Measurements from ENCODE around the gene ART5. TPM values are rescaled to one million over a fixed set of nuclear protein-coding genes. Genes with fewer than 3 reads are reported as not detected.
A peak's percentile ranks its signal among the peaks of the same experiment; 100 is the strongest.

The ART5 gene
- total RNA-seq, 2 experiments from 2014 or later: not detected

- no peaks in the 10 kb centered on the region for H3K36me3 Mint-ChIP-seq (ENCODE audit: low read depth)
Measured at GRCh38 chr11:3638513-3638912, 3.3 kb downstream of the ART5 start.

GRCh38 chr11:3637201-3637600 is 4.6 kb downstream of the ART5 start:
- no peaks in the 10 kb centered on the region for H3K36me3 Mint-ChIP-seq (ENCODE audit: low read depth)
- no peak overlapping the region for H3K27ac Mint-ChIP-seq
- POLR2A ChIA-PET: no interaction called here
- Histone ChIP-seq H3K4me3 (ENCODE audit: low read length) (no peak overlapping the region), H3K36me3 (ENCODE audit: insufficient read depth, low read length) (no peaks in the 10 kb centered on the region), H3K9me3 (ENCODE audit: control insufficient read depth in 1 of 2, insufficient read depth in 1 of 2, low read length in 2 of 2) (peaks cover 0 to 9% of the 10 kb centered on the region in 2 experiments), H3K27ac (ENCODE audit: low read depth in 1 of 2, low read length in 2 of 2) (no peak overlapping the region), H3K27me3 (ENCODE audit: control insufficient read depth in 1 of 2, insufficient read depth in 2 of 2, low read length in 2 of 2) (peaks cover 2 to 4% of the 10 kb centered on the region in 2 experiments), H3K4me1 (ENCODE audit: insufficient read depth, low read length) (peaks cover 7% of the 10 kb centered on the region)
- TF ChIP-seq, protein P1, sequence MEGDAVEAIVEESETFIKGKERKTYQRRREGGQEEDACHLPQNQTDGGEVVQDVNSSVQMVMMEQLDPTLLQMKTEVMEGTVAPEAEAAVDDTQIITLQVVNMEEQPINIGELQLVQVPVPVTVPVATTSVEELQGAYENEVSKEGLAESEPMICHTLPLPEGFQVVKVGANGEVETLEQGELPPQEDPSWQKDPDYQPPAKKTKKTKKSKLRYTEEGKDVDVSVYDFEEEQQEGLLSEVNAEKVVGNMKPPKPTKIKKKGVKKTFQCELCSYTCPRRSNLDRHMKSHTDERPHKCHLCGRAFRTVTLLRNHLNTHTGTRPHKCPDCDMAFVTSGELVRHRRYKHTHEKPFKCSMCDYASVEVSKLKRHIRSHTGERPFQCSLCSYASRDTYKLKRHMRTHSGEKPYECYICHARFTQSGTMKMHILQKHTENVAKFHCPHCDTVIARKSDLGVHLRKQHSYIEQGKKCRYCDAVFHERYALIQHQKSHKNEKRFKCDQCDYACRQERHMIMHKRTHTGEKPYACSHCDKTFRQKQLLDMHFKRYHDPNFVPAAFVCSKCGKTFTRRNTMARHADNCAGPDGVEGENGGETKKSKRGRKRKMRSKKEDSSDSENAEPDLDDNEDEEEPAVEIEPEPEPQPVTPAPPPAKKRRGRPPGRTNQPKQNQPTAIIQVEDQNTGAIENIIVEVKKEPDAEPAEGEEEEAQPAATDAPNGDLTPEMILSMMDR (IDR thresholded peaks at IDR 0.05): no peak
- no peaks in the 10 kb centered on the region for H3K9me3 Mint-ChIP-seq
- H3K4me1 Mint-ChIP-seq (ENCODE audit: low read depth): no peaks in the 10 kb centered on the region
- H3K27me3 Mint-ChIP-seq: peaks cover 5% of the 10 kb centered on the region
- CTCF ChIA-PET: no interaction called here
- H3K4me3 Mint-ChIP-seq: no peak overlapping the region
- no peak for DNase-seq
- ATAC-seq (ENCODE audit: poor library complexity): no peak
- intact Hi-C loops (cut with DNase I, micrococcal nuclease): no loop called here

More at GRCh38 chr11:3638513-3638912, 3.3 kb downstream of the ART5 start:
- Histone ChIP-seq H3K9me3 (ENCODE audit: control insufficient read depth in 1 of 2, insufficient read depth in 1 of 2, low read length in 2 of 2) (peaks cover 0 to 10% of the 10 kb centered on the region in 2 experiments), H3K36me3 (ENCODE audit: insufficient read depth, low read length) (no peaks in the 10 kb centered on the region), H3K4me1 (ENCODE audit: insufficient read depth, low read length) (peaks cover 17% of the 10 kb centered on the region), H3K27ac (ENCODE audit: low read depth in 1 of 2, low read length in 2 of 2) (no peak overlapping the region), H3K4me3 (ENCODE audit: low read length) (no peak overlapping the region), H3K27me3 (ENCODE audit: control insufficient read depth in 1 of 2, insufficient read depth in 2 of 2, low read length in 2 of 2) (peaks cover 4 to 16% of the 10 kb centered on the region in 2 experiments)
- Mint-ChIP-seq H3K27me3 (peaks cover 15% of the 10 kb centered on the region), H3K9me3 (no peaks in the 10 kb centered on the region), H3K4me1 (ENCODE audit: low read depth) (peaks cover 5% of the 10 kb centered on the region), H3K27ac (no peak overlapping the region), H3K4me3 (no peak overlapping the region)
- TF ChIP-seq, protein P1 (IDR thresholded peaks at IDR 0.05): no peak
- DNase-seq (no peak), ATAC-seq (ENCODE audit: poor library complexity) (no peak)
- ChIA-PET POLR2A (no interaction called here), CTCF (no interaction called here)
- intact Hi-C loops (cut with DNase I, micrococcal nuclease): no loop called here

GRCh38 chr11:3635641-3636375 is 6.0 kb downstream of the ART5 start:
- no peak overlapping the region for H3K27ac Mint-ChIP-seq
- no peaks in the 10 kb centered on the region for H3K27me3 ChIP-seq (ENCODE audit: control insufficient read depth in 1 of 2, insufficient read depth in 2 of 2, low read length in 2 of 2)
- TF ChIP-seq, protein P1 (IDR thresholded peaks at IDR 0.05): no peak
- no peaks in the 10 kb centered on the region for H3K4me1 Mint-ChIP-seq (ENCODE audit: low read depth)
- no peaks in the 10 kb centered on the region for H3K27me3 Mint-ChIP-seq
- H3K9me3 Mint-ChIP-seq: no peaks in the 10 kb centered on the region
- no peak overlapping the region for H3K27ac ChIP-seq (ENCODE audit: low read depth in 1 of 2, low read length in 2 of 2)
- H3K9me3 ChIP-seq (ENCODE audit: control insufficient read depth in 1 of 2, insufficient read depth in 1 of 2, low read length in 2 of 2): no peaks in the 10 kb centered on the region
- no peak overlapping the region for H3K4me3 Mint-ChIP-seq
- H3K4me1 ChIP-seq (ENCODE audit: insufficient read depth, low read length): no peaks in the 10 kb centered on the region
- no peak overlapping the region for H3K4me3 ChIP-seq (ENCODE audit: low read length)
- DNase-seq (peak in 1 of 14 experiments; percentile 7), ATAC-seq (ENCODE audit: poor library complexity) (no peak)
- intact Hi-C loops (cut with DNase I, micrococcal nuclease): no loop called here
- ChIA-PET POLR2A (no interaction called here), CTCF (no interaction called here)
- no peaks in the 10 kb centered on the region for H3K36me3 ChIP-seq (ENCODE audit: insufficient read depth, low read length)
- no peaks in the 10 kb centered on the region for H3K36me3 Mint-ChIP-seq (ENCODE audit: low read depth)

Data from CD4-positive, alpha-beta T cell (primary cell).